ENCODE data around the gene PLEKHA7. TPM values are rescaled to one million over a fixed set of nuclear protein-coding genes. Genes with fewer than 3 reads are reported as not detected.

The PLEKHA7 gene
- total RNA-seq, 4 donors from 2014 or later = 16.9 to 35.1 (median 24.1) TPM

DNA sequence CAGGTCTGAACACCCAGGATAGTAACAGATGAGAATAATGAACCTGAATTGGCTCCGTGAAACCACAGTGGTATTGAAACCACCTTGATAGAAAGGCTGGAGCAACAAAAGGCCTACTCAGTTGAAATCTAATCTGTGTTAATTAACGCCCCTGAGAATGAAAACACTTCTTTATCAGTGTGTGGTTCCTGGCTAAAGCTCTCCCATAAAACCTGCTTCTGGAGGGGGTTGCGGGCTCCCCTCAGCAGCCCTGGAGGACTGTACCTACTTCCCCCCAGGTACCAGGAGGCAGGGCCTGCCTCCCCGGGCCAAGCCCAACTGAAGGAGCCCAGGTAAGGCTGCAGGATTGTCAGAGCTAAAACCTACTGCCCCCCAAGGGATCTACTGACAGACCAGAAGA is 54.6 kb downstream of the PLEKHA7 start:
- TF ChIP-seq, protein P1, sequence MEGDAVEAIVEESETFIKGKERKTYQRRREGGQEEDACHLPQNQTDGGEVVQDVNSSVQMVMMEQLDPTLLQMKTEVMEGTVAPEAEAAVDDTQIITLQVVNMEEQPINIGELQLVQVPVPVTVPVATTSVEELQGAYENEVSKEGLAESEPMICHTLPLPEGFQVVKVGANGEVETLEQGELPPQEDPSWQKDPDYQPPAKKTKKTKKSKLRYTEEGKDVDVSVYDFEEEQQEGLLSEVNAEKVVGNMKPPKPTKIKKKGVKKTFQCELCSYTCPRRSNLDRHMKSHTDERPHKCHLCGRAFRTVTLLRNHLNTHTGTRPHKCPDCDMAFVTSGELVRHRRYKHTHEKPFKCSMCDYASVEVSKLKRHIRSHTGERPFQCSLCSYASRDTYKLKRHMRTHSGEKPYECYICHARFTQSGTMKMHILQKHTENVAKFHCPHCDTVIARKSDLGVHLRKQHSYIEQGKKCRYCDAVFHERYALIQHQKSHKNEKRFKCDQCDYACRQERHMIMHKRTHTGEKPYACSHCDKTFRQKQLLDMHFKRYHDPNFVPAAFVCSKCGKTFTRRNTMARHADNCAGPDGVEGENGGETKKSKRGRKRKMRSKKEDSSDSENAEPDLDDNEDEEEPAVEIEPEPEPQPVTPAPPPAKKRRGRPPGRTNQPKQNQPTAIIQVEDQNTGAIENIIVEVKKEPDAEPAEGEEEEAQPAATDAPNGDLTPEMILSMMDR (IDR thresholded peaks at IDR 0.05) = no peak
- no peak for TF ChIP-seq POLR2A (IDR thresholded peaks at IDR 0.05)
- no peak for DNase-seq (ENCODE audit: low spot score in 2 of 2)
- intact Hi-C loops (cut with DNase I; ENCODE audit: low total_unique reads) = no loop called here
- WGBS, 2 donors = 69 to 75% methylated on average over 4 of the region's 4 CpGs
- no peak overlapping the region for H3K4me3 ChIP-seq (ENCODE audit: low read depth, poor library complexity, severe bottlenecking)

DNA sequence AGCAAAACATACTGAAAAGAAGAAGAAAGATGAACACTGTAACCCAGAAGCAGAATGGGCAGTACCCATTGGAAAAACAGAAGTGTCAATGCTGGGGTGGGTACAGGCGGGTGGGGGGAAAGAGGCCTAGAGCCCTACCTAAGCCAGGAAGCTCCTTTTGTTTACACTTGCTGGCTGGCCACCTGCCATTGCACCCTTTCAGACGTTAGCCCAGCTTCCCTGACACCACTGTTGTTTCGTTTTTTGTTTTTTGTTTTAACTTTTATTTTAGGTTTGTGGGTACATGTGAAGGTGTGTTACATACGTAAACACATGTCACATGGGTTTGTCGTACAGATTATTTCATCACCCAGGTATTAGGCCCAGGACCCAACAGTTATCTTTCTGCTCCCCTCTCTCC is 55.4 kb downstream of the PLEKHA7 start:
- no peak for DNase-seq (ENCODE audit: low spot score in 2 of 2)
- WGBS, 2 donors = 59 to 61% methylated on average over 5 of the region's 5 CpGs
- no peak overlapping the region for H3K4me3 ChIP-seq (ENCODE audit: low read depth, poor library complexity, severe bottlenecking)
- TF ChIP-seq, protein P1 (IDR thresholded peaks at IDR 0.05) = no peak
- TF ChIP-seq POLR2A (IDR thresholded peaks at IDR 0.05) = no peak
- intact Hi-C loops (cut with DNase I; ENCODE audit: low total_unique reads) = no loop called here

- intact Hi-C loops (cut with DNase I; ENCODE audit: low total_unique reads) = no loop called here
- WGBS, 2 donors = 66 to 68% methylated on average over 5 of the region's 5 CpGs
- DNase-seq (ENCODE audit: low spot score in 2 of 2) = no peak
- H3K4me3 ChIP-seq (ENCODE audit: low read depth, poor library complexity, severe bottlenecking) = no peak overlapping the region
- TF ChIP-seq POLR2A (IDR thresholded peaks at IDR 0.05) = no peak
- TF ChIP-seq, protein P1 (IDR thresholded peaks at IDR 0.05) = no peak
Observed at GRCh38 chr11:16956538-16957153, 57.6 kb downstream of the PLEKHA7 start.

GRCh38 chr11:16953663-16954062 is 60.6 kb downstream of the PLEKHA7 start:
- no peak for TF ChIP-seq POLR2A (IDR thresholded peaks at IDR 0.05)
- TF ChIP-seq, protein P1 (IDR thresholded peaks at IDR 0.05) = no peak
- intact Hi-C loops (cut with DNase I; ENCODE audit: low total_unique reads) = no loop called here
- no peak overlapping the region for H3K4me3 ChIP-seq (ENCODE audit: low read depth, poor library complexity, severe bottlenecking)
- no peak for DNase-seq (ENCODE audit: low spot score in 2 of 2)

- intact Hi-C loops (cut with DNase I; ENCODE audit: low total_unique reads) = loop anchor here (10.0 kb wide), 1 partner anchor 118 kb away; no protein-coding TSS in a partner anchor
- TF ChIP-seq POLR2A (IDR thresholded peaks at IDR 0.05) = no peak
- TF ChIP-seq, protein P1 (IDR thresholded peaks at IDR 0.05) = no peak
- 80% methylated on average over 6 of the region's 6 CpGs for WGBS, 2 donors
Observed at GRCh38 chr11:16946477-16947282, 67.5 kb downstream of the PLEKHA7 start.

More at GRCh38 chr11:16946477-16947282, 67.5 kb downstream of the PLEKHA7 start:
- H3K4me3 ChIP-seq (ENCODE audit: low read depth, poor library complexity, severe bottlenecking) = no peak overlapping the region
- no peak for DNase-seq (ENCODE audit: low spot score in 2 of 2)
